ENCODE measurements around the gene GPR87.

DNA sequence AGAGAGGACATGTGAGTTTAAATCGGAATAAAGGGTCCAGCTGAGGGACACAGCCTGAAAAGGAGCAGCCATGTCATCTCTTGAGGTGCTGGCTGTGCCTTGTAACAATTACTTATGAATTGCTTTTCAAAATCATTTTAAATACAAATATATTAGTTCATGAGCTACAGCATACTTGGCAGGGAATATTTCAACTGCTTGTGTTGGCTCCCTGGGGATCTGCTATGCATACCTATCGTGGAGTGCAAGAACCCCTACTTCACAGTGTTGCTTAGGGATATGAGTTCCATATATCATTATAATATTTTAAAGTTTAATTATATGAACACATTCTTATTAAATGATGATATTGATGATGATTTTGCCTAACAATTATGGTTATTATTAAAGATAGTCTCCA lies 19.2 kb downstream of the GPR87 start:
- TF ChIP-seq, protein P1, sequence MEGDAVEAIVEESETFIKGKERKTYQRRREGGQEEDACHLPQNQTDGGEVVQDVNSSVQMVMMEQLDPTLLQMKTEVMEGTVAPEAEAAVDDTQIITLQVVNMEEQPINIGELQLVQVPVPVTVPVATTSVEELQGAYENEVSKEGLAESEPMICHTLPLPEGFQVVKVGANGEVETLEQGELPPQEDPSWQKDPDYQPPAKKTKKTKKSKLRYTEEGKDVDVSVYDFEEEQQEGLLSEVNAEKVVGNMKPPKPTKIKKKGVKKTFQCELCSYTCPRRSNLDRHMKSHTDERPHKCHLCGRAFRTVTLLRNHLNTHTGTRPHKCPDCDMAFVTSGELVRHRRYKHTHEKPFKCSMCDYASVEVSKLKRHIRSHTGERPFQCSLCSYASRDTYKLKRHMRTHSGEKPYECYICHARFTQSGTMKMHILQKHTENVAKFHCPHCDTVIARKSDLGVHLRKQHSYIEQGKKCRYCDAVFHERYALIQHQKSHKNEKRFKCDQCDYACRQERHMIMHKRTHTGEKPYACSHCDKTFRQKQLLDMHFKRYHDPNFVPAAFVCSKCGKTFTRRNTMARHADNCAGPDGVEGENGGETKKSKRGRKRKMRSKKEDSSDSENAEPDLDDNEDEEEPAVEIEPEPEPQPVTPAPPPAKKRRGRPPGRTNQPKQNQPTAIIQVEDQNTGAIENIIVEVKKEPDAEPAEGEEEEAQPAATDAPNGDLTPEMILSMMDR (IDR thresholded peaks at IDR 0.05): no peak
- TF ChIP-seq POLR2A (IDR thresholded peaks at IDR 0.05): no peak

All from adrenal gland (tissue), 5 donors.